Measurements from ENCODE around the gene CLDN15. TPM values are rescaled to one million over a fixed set of nuclear protein-coding genes. Genes with fewer than 3 reads are reported as not detected.
"Not testable (repeated sequence)": the region's sequence is repeated elsewhere in the genome, so short reads cannot be mapped to it uniquely, and the experiment has no call there.

CLDN15 gene
- total RNA-seq, 4 donors from 2014 or later = 6.7 to 19.8 (median 12.5) TPM

- DNase-seq (ENCODE audit: low spot score in 2 of 2) = no peak
These were observed 30.1 kb downstream of the CLDN15 start for GRCh38 chr7:101207459-101207858.

GRCh38 chr7:101206665-101207042 lies 30.9 kb downstream of the CLDN15 start:
- no peaks in the 10 kb centered on the region for H3K9me3 ChIP-seq
- no peak overlapping the region for H3K27ac ChIP-seq
- peaks cover 7% of the 10 kb centered on the region for H3K4me1 ChIP-seq
- H3K4me3 ChIP-seq = no peak overlapping the region
- WGBS = 90% methylated on average over 19 of the region's 19 CpGs
- DNase-seq (ENCODE audit: low spot score in 2 of 2) = no peak
- H3K36me3 ChIP-seq = peaks cover 51% of the 10 kb centered on the region
- peaks cover 17% of the 10 kb centered on the region for H3K27me3 ChIP-seq
- TF ChIP-seq CTCF (IDR thresholded peaks at IDR 0.05) (no peak), POLR2AphosphoS5 (IDR thresholded peaks at IDR 0.05) (no peak), EP300 (IDR thresholded peaks at IDR 0.05) (no peak), POLR2A (IDR thresholded peaks at IDR 0.05) (no peak)

More at GRCh38 chr7:101207459-101207858, 30.1 kb downstream of the CLDN15 start:
- 86% methylated on average over 11 of the region's 17 CpGs for WGBS
- H3K36me3 ChIP-seq = peaks cover 59% of the 10 kb centered on the region
- H3K27ac ChIP-seq = no peak overlapping the region
- peaks cover 9% of the 10 kb centered on the region for H3K27me3 ChIP-seq
- TF ChIP-seq POLR2AphosphoS5 (IDR thresholded peaks at IDR 0.05) = no peak
- TF ChIP-seq POLR2A (IDR thresholded peaks at IDR 0.05) = no peak
- TF ChIP-seq EP300 (IDR thresholded peaks at IDR 0.05) = no peak
- no peak for TF ChIP-seq CTCF (IDR thresholded peaks at IDR 0.05)
- H3K4me3 ChIP-seq = no peak overlapping the region
- no peaks in the 10 kb centered on the region for H3K4me1 ChIP-seq
- H3K9me3 ChIP-seq = no peaks in the 10 kb centered on the region

- Histone ChIP-seq H3K9me3 (no peaks in the 10 kb centered on the region), H3K27ac (no peak overlapping the region), H3K27me3 (peaks cover 22% of the 10 kb centered on the region), H3K36me3 (peaks cover 45% of the 10 kb centered on the region), H3K4me1 (peaks cover 9% of the 10 kb centered on the region), H3K4me3 (no peak overlapping the region)
- no peak for DNase-seq (ENCODE audit: low spot score in 2 of 2)
- no peak for TF ChIP-seq CTCF (IDR thresholded peaks at IDR 0.05)
- no peak for TF ChIP-seq EP300 (IDR thresholded peaks at IDR 0.05)
- TF ChIP-seq POLR2A (IDR thresholded peaks at IDR 0.05) = no peak
- no peak for TF ChIP-seq POLR2AphosphoS5 (IDR thresholded peaks at IDR 0.05)
- 81% methylated on average over 29 of the region's 32 CpGs for WGBS
These were observed 31.5 kb downstream of the CLDN15 start for GRCh38 chr7:101205901-101206664.

- Histone ChIP-seq H3K36me3 (peaks cover 27% of the 10 kb centered on the region), H3K27me3 (peaks cover 39% of the 10 kb centered on the region)
- H3K27ac ChIP-seq; H3K4me1 ChIP-seq; DNase-seq (ENCODE audit: low spot score in 2 of 2); H3K4me3 ChIP-seq; H3K9me3 ChIP-seq: not testable (repeated sequence)
- WGBS = 67% methylated on average over 19 of the region's 22 CpGs
These were observed 33.6 kb downstream of the CLDN15 start for GRCh38 chr7:101203740-101204738.

- Histone ChIP-seq H3K27me3 (peaks cover 51% of the 10 kb centered on the region), H3K4me3 (no peak overlapping the region), H3K9me3 (no peaks in the 10 kb centered on the region), H3K4me1 (peaks cover 9% of the 10 kb centered on the region), H3K36me3 (peaks cover 12% of the 10 kb centered on the region), H3K27ac (no peak overlapping the region)
- WGBS = 85% methylated on average over 5 of the region's 5 CpGs
- DNase-seq (ENCODE audit: low spot score in 2 of 2) = no peak
- TF ChIP-seq POLR2A (IDR thresholded peaks at IDR 0.05) (no peak), POLR2AphosphoS5 (IDR thresholded peaks at IDR 0.05) (no peak)
These were observed 35.0 kb downstream of the CLDN15 start for GRCh38 chr7:101202603-101202918.

All from suprapubic skin (tissue), 4 donors.